Upper lobe of right lung (tissue), 1 donor: ENCODE results near the gene GALNT9. TPM values are rescaled to one million over a fixed set of nuclear protein-coding genes. Genes with fewer than 3 reads are reported as not detected.

ENCODE experiments used
- ATAC-seq: fragments of 200-7000 bp; cut with Tn5 transposase; one replicate; pipeline ENCODE4 v1.9.1; 2020; ENCODE audit warnings: mild to moderate bottlenecking, moderate library complexity
- DNase-seq: peaks from one replicate; pipeline ENCODE4 v3.0.0-alpha.2; 2020
- H3K27ac ChIP-seq: fragments of 200-600 bp; one replicate; pipeline ENCODE4 v1.8.0; 2022
- H3K27me3 ChIP-seq: fragments of 200-600 bp; one replicate; pipeline ENCODE4 v1.8.0; 2022; ENCODE audit warnings: mild to moderate bottlenecking
- H3K36me3 ChIP-seq: fragments of 200-600 bp; one replicate; pipeline ENCODE4 v1.8.0; 2022
- H3K4me1 ChIP-seq: fragments of 200-600 bp; one replicate; pipeline ENCODE4 v1.8.0; 2022
- H3K4me3 ChIP-seq: fragments of 200-600 bp; one replicate; pipeline ENCODE4 v1.8.0; 2022; ENCODE audit warnings: mild to moderate bottlenecking
- H3K9me3 ChIP-seq: fragments of 200-600 bp; one replicate; pipeline ENCODE4 v1.8.0; 2022
- intact Hi-C: fragments of 100-400 bp; cut with DNase I; formaldehyde crosslinking; loops from one replicate; pipeline ENCODE4 v1.11.0; 2022
- total RNA-seq: library from RNA; stranded (reverse); fragmentation: NEBNext Ultra II Directional; extraction: Animal tissue kit (Norgen Biotek cat#: 25700); gene quantifications from one replicate; pipeline ENCODE4 v1.2.1, GENCODE V29; 2021
- TF ChIP-seq, protein P1 (sequence below): fragments of 200-600 bp; IDR thresholded peaks from one replicate; pipeline ENCODE4 v1.8.0; 2022; ENCODE audit warnings: antibody characterized with exemption
- donor health status: DM: no; HTN: yes; CAD: no; lungs with severe emphysema.

Gene GALNT9
- total RNA-seq, 1 donor from 2014 or later = 1.6 TPM

DNA sequence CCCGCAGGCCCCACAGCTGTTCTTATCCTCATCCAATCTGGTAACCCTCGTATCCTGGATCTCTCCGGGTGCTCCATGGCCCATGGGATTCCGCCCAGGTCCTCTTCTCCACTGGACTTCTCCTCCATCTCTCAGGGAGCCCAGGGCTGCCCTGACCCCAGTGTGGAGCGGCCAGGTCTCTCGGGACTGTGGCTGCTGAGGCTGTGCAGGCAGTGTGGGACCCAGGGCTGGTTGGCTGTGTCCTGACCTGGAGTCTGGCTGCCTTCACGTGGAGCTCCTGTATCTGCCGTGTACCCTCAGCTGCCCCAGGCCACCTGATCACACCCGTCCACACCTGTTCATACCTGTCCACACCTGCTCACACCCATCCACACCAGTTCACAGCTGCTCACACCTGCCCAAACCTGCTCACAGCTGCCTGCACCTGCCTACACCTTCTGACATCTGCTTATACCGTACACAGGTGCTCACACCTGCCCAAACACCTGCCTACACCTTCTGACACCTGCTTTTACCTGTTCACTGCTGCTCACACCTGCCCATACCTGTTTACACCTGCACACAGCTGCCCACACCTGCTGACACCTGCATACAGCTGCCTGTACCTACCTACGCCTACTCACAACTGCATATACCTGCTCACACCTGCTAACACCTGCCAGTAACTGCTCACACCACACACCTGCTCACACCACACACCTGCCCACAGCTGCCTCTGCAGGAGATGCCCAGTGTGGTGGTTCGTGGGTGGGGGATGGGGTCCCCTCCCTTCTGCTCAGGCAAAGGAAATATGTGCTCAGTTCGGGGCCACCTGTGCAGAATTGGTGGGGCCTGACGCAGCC, 92.2 kb downstream of the GALNT9 start:
- Histone ChIP-seq H3K27ac (no peak overlapping the region), H3K4me1 (no peaks in the 10 kb centered on the region), H3K36me3 (no peaks in the 10 kb centered on the region), H3K27me3 (no peaks in the 10 kb centered on the region), H3K4me3 (no peak overlapping the region), H3K9me3 (no peaks in the 10 kb centered on the region)
- ATAC-seq (peak; percentile 47), DNase-seq (no peak)
- intact Hi-C loops = no loop called here
- TF ChIP-seq, protein P1, sequence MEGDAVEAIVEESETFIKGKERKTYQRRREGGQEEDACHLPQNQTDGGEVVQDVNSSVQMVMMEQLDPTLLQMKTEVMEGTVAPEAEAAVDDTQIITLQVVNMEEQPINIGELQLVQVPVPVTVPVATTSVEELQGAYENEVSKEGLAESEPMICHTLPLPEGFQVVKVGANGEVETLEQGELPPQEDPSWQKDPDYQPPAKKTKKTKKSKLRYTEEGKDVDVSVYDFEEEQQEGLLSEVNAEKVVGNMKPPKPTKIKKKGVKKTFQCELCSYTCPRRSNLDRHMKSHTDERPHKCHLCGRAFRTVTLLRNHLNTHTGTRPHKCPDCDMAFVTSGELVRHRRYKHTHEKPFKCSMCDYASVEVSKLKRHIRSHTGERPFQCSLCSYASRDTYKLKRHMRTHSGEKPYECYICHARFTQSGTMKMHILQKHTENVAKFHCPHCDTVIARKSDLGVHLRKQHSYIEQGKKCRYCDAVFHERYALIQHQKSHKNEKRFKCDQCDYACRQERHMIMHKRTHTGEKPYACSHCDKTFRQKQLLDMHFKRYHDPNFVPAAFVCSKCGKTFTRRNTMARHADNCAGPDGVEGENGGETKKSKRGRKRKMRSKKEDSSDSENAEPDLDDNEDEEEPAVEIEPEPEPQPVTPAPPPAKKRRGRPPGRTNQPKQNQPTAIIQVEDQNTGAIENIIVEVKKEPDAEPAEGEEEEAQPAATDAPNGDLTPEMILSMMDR = no peak

DNA sequence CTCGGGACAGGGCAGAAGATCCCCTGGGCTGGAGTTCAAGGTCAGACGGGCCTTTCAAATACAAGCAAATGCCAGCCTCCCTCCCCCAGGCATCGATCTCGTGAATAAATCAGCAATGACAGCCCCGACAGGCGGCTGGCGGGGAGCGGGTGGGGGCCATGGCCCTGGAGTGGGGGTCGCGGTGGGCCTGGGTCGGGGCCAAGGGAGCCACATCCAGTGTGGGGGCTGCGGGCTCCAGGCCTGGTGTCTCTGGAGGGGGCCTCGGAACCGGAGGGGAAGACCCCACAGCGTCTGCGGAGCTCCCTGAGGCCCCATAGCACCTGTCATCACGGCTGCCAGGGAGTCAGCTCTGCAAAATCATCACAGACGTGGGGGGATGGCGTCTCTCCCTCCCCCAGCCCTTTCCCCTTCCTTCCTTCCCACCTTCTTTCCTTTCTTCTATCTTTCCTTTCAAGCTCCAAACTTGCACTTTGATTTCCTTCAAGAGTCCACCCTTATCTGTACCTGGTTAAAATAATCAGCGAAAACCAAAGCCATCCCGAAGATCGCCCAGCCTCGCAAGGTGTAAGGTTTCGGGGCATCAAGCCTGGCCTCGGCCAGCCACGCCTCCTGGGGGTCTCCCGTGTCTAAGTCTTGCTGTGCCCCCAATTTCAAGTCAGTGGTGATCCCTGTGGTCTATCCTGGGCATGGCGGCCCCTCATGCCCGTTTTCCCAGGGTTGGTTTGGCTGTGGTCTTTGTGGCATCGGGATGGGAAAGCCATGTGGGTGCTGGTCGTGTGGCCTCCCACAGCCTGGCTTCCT, 93.1 kb downstream of the GALNT9 start:
- ATAC-seq = peak; percentile 9
- H3K4me1 ChIP-seq = no peaks in the 10 kb centered on the region
- intact Hi-C loops = no loop called here
- H3K4me3 ChIP-seq = no peak overlapping the region
- no peak for DNase-seq
- no peaks in the 10 kb centered on the region for H3K36me3 ChIP-seq
- H3K27ac ChIP-seq = no peak overlapping the region
- no peaks in the 10 kb centered on the region for H3K9me3 ChIP-seq
- no peaks in the 10 kb centered on the region for H3K27me3 ChIP-seq
- TF ChIP-seq, protein P1 = no peak

DNA sequence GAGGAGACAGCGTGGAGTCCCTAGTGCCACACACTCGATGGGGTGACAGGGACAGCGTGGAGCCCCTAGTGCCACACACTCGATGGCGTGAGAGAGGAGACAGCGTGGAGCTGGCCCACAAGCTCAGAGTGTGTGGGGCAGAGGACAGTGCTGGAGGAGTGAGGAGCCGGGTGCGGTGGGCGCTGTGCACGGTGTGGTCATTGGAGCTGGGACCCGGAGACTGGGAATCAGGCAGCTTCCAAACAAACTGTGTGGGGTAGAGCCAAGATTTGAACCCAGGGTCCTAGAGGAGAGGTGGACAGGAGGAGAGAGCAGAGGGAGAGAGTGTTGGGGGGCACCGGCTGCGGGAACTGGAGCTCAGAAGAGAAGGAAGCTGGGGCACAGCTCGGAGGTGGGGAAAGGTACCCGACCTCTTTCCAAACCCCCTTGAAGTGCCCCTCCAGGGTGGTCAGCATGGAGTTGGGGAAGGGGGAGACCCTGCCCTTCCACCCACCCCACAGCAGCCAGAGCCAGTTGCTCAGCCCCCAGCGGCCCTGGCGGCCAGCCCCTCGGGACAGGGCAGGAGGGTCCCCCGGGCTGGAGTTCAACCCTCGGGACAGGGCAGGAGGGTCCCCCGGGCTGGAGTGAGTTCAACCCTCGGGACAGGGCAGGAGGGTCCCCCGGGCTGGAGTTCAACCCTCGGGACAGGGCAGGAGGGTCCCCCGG, 94.1 kb downstream of the GALNT9 start:
- H3K36me3 ChIP-seq = no peaks in the 10 kb centered on the region
- no peak for DNase-seq
- H3K4me3 ChIP-seq = no peak overlapping the region
- TF ChIP-seq, protein P1 = no peak
- no peak overlapping the region for H3K27ac ChIP-seq
- no peaks in the 10 kb centered on the region for H3K9me3 ChIP-seq
- peak; percentile 19 for ATAC-seq
- intact Hi-C loops = no loop called here
- H3K4me1 ChIP-seq = no peaks in the 10 kb centered on the region
- H3K27me3 ChIP-seq = no peaks in the 10 kb centered on the region

DNA sequence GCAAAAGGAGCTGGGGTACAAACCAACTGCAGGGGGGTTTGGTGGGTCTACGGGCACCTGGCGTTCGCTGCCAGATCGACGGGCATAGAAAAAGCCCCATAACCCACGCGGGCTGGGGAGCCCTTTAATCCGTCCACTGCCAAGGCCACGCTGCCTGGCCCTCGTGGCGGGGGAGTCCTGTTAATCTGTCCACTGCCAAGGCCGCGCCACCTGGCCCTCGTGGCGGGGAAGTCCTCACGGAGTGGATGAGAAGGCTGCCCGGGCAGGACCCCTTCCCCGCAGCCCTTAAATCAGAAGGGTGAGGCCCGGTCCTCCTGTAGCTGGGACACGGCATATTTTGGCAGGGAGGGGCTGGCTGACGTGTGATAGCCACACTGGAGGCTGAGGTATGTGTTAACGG, 99.0 kb downstream of the GALNT9 start:
- DNase-seq = no peak
- H3K4me1 ChIP-seq = no peaks in the 10 kb centered on the region
- H3K27me3 ChIP-seq = peaks cover 23% of the 10 kb centered on the region
- TF ChIP-seq, protein P1 = no peak
- no peak overlapping the region for H3K27ac ChIP-seq
- intact Hi-C loops = no loop called here
- ATAC-seq = no peak
- no peaks in the 10 kb centered on the region for H3K9me3 ChIP-seq
- no peak overlapping the region for H3K4me3 ChIP-seq
- no peaks in the 10 kb centered on the region for H3K36me3 ChIP-seq

DNA sequence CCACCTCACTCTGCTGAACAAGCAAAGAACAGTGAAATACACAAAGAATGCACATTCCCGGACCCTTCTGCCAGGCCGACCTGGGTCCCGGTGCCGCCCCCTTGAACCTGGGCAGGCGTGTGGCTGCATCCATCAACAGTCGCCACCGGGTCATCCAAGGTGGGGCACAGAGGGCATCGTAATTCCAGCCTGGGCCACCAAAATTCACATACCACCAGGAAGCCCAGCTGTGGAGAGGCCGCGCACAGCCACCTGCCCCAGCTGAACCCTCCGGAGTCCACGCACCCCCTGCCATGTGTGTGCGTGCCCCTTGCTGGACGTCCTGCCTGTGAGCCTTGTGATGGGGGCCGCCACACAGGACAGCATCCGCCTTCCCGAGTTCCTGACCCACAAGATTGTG, 99.5 kb downstream of the GALNT9 start:
- DNase-seq (no peak), ATAC-seq (no peak)
- intact Hi-C loops = no loop called here
- Histone ChIP-seq H3K4me1 (no peaks in the 10 kb centered on the region), H3K9me3 (no peaks in the 10 kb centered on the region), H3K27me3 (peaks cover 23% of the 10 kb centered on the region), H3K36me3 (no peaks in the 10 kb centered on the region), H3K27ac (no peak overlapping the region), H3K4me3 (no peak overlapping the region)
- TF ChIP-seq, protein P1 = no peak
